Non-pigmented ciliary epithelial cell (primary cell): ENCODE measurements around the gene CYP2J2.
"Not testable (repeated sequence)": the region's sequence is repeated elsewhere in the genome, so short reads cannot be mapped to it uniquely, and the experiment has no call there.

Source experiments
- DNase-seq: peaks from one replicate; pipeline ENCODE4 v3.0.0-alpha.2; 2010; ENCODE audit warnings: low read depth

Gene CYP2J2, protein sequence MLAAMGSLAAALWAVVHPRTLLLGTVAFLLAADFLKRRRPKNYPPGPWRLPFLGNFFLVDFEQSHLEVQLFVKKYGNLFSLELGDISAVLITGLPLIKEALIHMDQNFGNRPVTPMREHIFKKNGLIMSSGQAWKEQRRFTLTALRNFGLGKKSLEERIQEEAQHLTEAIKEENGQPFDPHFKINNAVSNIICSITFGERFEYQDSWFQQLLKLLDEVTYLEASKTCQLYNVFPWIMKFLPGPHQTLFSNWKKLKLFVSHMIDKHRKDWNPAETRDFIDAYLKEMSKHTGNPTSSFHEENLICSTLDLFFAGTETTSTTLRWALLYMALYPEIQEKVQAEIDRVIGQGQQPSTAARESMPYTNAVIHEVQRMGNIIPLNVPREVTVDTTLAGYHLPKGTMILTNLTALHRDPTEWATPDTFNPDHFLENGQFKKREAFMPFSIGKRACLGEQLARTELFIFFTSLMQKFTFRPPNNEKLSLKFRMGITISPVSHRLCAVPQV

DNA sequence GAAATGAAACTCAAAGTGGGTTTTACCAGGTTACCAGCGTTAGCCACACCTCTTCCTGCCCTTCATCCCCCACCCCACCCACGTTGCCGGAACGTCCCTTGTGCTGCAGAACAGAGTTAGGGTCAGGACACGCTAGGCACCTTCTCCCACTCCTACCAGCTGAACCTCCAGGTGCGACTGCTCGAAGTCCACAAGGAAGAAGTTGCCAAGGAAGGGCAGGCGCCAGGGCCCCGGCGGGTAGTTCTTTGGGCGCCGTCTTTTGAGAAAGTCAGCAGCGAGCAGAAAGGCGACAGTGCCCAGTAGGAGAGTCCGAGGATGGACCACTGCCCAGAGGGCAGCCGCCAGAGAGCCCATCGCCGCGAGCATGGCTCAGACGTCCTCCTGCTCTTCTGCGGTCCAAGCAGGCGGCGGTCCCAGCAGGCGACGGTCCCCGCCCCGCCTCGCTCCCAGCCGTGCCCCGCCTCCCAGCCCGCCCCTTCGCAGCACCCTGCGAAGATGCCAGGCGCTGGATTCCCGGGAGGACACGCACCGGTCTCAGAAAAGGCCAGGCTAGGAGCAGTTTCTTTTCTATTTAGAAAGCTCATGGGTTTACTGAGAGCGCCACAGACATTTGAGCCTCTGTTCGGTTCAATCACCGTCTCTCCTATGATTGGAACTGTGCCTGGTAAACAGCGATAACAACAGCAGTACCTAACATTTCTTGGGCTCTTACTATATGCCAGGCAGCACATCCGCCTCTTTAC, at the start of gene CYP2J2:
TSS of gene CYP2J2 (minus strand) at position 393 of the 743 bp plus-strand sequence. CDS start at position 366, 27 bp downstream.
- DNase-seq = no peak

DNA sequence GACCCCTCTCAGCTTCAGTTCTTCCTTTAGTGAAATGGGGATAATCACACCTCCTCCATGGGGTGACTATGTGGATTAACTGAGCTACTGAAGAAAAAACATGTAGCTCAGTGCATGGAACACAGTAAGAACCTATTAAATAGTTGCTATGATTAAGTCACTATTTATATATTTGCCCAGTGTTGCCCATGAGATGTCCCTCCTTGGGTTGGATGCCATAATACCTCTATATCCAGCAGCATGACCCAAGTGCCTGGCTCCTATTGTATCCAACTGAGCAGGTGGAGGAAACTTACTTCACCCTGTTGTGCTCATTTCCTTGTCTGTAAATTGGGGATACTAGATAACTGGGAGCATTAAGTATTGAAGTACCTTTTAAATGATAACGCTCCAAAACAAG, 47.1 kb upstream of the CYP2J2 start:
- no peak for DNase-seq

DNA sequence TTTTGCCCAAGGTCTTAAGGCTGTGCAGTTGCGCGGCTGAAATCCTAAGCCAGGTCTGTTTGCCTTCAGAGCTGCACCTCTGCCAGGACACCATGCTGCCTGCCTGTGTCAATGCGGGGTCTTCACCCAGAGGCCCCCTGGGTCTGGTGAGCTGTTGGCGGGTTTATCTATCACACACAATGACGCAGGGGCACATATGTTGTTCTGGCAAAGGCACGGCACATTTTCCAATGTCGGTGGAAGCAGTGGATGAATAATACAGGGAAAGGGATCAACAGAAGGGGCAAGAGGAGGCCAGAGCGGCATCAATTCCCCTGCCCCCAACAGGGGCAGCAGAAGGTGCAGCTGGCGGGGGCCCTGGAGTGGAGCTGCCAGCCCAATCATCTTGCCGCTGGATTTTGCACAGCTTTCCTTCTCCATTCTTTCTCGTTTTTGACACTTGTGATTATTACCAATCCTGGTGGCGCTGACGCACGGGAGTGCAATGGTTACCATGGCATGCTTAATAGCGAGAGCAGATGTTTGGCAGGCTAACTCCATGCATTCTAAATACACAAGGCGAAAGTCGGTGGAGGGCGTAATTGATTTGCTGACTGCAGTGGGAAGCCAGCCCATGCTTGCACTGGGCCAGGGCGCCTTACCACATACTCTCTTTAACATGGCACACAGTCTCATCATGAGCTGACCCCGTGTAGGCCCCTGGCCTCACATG, 45.8 kb upstream of the CYP2J2 start:
- DNase-seq = no peak

DNA sequence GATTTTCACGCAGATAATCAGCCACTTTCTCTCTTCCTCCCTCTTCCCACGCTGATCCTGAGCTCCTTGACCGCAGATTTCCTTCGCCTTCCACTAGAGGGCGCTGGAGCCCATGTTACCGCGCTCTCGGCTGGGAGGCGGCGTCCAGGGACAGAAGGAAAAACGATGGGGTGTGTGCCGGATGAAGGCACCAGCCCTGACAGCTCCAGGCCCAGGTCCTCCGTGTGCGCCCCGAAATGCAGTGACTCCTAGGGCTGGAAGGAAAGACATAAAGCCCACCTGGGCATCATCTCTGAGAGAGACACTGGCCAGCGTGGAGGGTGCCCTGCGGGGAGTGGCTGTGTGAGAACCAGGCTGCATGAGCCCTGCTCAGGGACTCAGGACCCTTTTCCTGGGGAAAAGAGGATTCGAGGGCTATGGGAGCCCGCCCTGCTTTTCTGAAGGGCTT, 44.9 kb upstream of the CYP2J2 start:
- no peak for DNase-seq

DNA sequence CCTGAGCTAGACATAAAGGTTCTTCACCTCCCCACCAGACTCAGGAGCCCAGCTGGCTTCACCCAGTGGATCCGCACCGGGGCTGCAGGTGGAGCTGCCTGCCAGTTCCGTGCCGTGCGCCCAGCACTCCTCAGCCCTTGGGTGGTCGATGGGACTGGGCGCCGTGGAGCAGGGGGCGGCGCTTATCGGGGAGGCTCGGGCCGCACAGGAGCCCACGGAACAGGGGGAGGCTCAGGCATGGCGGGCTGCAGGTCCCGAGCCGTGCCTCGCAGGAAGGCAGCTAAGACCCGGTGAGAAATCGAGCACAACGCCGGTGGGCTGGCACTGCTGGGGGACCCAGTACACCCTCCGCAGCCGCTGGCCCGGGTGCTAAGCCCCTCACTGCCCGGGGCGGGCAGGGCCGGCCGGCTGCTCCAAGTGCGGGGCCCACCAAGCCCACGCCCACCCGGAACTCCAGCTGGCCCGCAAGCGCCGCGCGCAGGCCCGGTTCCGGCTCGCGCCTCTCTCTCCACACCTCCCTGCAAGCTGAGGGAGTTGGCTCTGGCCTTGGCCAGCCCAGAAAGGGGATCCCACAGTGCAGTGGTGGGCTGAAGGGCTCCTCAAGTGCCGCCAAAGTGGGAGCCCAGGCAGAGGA, 43.1 kb upstream of the CYP2J2 start:
- DNase-seq = not testable (repeated sequence)

DNA sequence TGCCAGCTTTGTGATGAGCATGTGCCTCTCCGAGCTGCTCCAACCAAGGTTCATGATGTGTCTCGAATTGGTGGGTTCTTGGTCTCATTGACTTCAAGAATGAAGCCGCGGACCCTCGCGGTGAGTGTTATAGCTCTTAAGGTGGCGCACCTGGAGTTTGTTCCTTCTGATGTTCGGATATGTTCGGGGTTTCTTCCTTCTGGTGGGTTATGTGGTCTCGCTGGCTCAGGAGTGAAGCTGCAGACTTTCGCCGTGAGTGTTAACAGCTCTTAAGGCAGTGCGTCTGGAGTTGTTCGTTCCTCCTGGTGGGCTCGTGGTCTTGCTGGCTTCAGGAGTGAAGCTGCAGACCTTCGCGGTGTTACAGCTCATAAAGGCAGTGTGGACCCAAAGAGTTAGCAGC, 42.2 kb upstream of the CYP2J2 start:
- DNase-seq = not testable (repeated sequence)

DNA sequence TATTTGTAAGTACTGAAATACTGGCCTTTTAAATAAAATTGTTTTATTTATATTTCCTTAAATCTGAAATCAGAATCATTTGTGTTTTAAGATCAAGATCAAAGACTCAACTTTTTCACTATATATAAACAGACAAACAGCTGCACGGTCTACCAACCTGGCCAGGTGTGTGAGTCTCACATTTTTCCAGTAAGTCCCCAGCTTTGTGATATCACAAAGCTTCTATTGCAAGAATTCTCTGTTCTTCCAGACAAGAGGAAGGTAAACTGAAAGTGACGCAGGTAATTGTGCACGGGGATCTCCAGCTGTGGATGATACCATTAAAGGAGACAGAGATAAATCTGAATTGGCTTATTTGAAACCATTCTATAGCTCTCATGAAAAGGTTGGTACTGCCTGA, 41.2 kb upstream of the CYP2J2 start:
- DNase-seq = no peak

DNA sequence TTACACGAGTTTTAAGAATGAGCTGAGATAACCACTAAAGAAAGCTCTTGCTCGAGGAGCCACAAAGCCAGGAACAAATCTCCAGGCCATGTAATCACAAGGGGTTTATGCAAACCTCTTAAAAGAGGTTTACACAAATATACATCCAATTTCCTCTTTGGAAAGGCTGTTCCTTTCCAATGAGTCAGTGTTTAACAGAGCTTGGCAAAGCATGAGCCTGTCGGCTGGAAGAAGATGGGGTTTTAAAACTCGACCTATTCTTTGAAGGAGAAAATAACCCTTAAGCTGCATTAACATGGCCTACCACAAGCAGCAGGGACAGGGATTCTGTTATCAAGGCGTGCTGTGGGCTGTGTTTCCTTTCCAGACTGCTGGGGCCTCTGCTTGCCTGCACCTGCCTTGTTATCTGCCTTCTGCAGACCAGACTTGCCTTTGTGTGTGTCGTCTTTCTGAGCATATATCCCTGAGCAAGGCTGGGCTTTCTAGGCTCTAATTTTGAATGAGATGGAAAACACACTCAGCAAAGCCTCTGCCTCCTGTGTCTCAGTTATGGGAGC, 40.6 kb upstream of the CYP2J2 start:
- peak; percentile 30 for DNase-seq

DNA sequence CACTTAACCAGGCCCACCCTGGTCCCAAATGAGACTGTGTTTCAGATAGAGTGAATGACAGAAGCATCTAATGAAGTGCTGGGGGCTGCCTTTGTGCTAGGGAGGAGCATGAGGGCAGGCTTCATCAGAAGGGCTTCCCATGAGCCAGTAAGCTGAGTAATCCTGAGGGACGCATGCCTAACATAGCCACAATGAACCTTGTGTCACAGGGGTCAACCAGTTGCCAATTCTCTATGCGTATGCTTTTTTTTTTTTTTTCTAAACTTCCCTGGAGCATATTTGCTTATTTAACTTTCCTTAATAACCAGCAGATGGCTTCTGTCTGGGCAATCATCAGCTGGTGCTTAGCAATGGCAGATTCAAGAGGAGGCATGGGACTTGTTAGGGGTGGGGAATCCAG, 25.5 kb upstream of the CYP2J2 start:
- no peak for DNase-seq

DNA sequence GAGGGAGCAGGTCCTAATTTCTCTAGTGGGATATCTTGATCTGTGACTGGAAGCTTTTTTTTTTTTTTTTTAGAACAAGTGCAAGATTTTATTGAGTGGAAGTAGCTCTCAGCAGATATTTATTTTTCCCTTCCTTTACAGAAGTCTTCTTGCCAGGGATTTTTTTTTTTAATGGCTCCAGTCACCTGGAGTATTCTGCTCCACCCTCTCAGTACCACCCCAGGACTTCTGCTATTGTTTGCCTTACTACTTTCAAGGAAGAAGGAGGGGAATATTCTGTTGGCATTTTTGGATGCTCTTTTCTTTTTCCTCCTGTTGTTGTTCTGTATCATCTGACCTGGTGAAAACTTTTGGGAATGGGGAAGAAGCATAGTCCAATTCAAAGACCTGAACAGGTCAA, 23.1 kb upstream of the CYP2J2 start:
- DNase-seq = no peak

DNA sequence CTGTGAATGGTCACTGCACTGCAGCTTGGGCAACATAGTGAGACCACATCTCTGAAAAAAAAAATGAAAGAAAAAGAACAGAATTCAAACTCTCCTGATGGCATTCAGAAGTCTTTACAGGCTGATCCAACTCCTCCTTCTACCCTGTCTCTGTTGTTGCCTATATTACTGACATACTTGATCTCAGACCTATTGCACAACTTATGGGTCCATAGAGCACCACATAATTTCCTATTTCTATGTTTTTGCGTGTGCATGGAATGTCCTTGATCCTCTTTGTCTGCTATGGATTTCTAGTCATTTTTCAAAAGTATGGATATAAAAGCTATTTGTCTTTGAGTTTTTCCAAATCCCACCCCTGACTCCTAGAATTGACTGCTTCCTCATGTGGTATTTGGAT, 22.4 kb upstream of the CYP2J2 start:
- DNase-seq = no peak

DNA sequence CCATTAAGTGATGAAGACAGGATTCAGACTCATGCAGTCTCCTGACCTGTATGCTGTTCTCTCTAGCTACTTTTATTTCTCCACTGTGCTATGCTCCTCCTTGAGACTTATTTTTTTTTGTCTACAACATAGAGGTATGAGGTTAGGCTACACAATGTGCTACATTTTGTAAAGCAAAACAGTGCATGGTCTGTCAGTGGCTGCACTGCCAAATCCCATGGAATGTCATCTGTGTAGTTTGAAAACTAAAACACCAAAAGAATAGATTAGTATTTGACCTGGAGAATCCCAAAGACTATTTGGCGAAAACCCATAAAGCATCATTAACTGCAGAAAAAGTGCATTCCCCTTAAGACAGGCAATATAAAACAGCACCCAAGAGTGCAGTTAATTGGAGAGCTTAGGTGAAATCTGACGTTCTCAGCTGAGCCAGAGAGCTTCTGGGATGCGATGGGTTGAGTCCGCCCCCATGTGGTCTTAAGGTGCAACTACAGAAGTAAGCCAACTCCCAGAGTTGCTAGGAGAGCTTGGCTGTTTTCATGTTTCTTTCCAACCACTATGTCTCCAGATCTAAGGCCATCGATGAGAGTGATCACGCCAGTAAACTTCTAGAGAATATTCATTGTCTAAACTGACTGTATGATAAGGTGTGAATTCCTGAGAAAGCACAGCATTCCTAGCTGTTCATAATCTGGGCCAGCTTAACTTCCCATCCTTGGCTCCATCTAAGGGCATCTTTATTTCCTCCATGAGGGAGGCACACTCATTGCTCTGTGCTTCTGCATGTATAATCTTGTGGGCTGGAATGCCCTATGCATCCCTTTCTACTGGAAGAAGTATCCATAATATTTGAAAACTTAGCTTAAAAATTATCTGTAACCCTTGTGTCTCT, 20.7 kb upstream of the CYP2J2 start:
- DNase-seq = no peak

DNA sequence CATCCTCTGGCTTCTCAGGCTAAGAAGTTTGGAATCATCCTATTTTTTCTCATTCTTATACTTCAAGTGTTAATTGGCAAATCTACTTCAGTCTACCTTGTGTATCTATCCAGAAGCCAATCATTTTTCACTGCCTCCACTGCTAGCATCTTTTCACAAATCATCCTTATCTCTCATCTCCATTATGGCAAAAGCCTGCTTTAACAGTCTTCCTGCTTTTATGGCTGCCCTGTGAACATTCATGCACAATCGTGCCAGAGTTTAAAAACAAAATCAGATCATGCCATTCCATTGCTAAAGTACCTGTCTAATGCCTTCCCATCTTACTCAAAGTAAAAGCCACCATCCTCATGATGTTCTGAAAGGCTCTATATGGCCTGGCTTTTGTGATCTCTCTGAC, 19.2 kb upstream of the CYP2J2 start:
- no peak for DNase-seq

DNA sequence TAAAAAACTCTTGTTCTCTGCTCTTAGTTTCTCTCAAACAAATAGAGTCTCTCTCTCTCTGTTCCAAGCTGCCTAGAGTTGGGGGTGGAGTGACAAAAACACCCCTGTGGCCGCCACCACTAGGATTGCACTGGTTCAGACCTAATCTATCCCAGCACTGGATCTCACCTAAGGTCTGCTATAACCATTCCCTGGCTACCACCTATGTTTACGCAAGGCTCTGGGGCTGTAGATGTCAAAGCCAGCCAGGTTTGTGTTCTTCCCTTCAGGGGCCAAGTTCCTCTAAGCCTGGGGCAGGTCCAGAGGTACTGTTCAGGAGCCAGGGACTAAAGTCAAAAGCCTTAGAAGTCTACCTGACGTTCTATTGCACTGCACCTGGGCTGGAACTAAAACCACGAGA, 12.8 kb upstream of the CYP2J2 start:
- no peak for DNase-seq

DNA sequence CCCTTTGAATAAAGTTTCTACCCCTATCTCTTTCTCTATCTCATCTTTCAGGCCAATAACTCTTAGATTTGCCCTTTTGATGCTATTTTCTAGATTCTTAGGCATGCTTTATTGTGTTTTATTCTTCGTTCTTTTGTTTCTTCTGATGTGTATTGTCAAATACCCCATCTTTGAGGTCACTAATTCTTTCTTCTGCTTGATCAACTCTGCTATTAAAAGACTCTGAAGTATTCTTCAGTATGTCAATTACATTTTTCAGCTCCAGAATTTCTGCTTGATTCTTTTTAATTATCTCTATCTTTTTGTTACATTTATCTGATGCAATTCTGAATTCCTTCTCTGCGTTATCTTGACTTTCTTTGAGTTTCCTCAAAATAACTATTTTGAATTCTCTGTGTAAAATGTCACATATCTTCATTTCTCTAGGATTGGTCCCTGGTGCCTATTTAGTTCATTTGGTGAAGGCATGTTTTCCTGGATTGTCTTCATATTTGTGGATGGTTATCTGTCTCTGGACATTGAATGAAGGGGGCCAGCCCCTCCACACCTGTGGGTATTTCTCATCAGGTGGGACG, 11.2 kb upstream of the CYP2J2 start:
- DNase-seq = no peak

DNA sequence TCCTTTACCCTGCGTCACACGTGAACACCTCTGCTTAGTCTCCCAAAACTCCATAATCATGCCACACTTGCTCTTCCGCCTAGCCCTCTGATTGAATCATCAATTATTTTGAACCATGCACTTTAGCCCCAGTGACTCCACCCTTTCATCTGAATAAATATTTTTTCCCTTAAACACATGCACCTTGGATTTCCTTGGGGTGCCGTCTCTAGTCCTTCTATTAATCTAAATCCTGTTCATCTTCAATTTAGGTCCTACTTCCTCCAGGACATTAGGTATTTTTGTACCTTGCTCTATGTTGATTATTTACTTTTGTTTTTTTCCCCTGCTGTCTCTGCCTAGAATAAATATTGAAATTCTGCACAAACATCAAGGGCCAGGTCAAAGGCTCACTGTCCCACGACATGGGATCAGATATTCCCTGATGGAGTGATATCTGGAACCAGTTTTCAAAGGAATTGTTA, 9.8 kb upstream of the CYP2J2 start:
- DNase-seq = no peak

DNA sequence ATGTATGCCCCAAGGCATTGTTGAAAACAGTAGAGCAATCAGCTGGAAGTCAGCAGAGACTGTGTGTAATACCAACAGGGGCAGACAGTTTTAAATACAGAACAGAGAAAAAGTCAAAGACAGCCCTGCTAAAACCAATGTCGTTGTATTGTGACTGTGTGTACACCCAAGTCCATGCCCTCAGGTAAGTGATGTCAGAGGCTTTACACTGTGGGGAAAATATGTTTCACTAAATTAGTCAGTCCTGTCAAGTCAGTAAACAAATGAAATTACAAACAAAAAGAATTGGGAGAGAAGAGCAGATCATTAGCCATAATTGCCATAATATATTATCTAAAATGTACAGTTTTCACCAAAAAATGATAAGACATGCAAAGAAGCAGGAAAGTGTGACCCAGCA, 2.4 kb upstream of the CYP2J2 start:
- DNase-seq = no peak

DNA sequence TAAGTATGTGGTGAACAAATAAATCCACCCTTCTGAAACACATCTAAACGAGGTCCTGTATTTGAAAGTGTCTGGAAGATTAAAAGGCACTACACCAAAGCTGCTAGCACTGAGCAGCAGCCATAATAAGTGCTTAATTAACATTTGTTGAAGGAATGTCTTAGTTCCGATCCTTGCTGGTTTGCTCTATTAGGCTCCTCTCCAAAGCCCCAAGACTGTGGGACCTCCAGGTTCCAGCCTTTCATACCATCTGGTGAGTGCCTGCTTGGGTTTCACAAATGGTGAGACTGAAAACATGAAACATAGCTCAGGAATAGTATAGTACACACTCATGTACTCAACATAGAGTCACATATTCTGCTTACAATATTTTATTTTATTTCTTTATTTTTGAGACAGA, 640 bp upstream of the CYP2J2 start:
- no peak for DNase-seq

DNA sequence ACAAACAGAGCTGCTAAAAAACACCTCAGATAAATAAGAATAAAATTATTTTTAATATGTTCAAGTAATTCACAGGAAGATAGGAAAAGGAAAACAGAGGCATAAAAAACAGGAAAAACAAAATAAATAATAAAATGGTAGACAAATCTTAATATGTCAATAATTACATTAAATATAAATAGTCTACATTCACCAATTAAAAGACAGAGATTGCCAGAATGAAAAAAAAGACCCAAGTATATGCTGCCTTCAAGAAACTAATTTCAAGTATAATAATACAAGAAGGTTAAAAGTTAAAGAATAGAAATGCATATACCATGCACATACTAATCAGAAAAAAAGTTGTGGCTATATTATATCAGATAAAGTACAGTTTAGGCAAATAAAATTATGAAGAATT, 1.9 kb downstream of the CYP2J2 start:
- no peak for DNase-seq

DNA sequence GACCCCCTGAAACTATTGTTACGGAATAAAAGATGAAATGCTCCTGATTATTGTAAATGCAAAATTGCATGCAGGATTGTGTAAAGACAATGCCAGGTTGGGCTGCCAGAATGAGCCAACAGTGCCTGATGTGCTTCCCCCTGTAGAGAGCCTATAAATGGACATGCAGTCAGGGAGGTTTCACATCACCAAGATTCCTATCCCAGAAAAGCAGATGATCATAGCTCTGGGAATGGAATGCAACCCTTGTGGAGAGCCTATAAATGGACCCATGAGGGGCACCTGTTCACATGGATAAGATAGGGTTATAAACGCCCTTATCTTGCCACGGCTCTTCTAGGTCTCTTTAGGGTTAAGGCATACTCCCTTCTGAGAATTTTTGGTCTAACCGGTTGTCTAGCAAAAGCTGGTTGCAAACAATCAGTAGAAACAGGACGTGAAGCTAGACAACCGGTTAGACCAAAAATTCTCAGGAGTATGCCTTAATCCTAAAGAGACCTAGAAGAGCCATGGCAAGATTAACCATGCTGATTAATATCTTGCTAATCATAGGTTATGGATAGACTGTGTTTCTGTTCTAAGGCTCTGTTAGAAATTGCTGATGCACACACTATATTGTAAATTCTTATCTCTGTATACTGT, 5.2 kb downstream of the CYP2J2 start:
- DNase-seq = not testable (repeated sequence)
